Effector memory CD8-positive, alpha-beta T cell (primary cell): ENCODE measurements around the gene TMEM255B.
A peak's percentile ranks its signal among the peaks of the same experiment; 100 is the strongest.

Experiments
- ATAC-seq: fragments of 150-1000 bp; cut with Tn5 transposase; replicated peaks from 2 replicates; pipeline ENCODE4 v1.10.0; 2021; ENCODE audit warnings: mild to moderate bottlenecking, moderate library complexity
- DNase-seq, 3 experiments: peaks; one replicate each; pipeline ENCODE4 v3.0.0; 2021
- H3K27ac Mint-ChIP-seq, 2 donors: one replicate each; pipeline ENCODE4 v1.8.0; 2022; ENCODE audit warnings: mild to moderate bottlenecking in 2 of 2, mixed read lengths in 2 of 2, moderate library complexity in 2 of 2
- H3K27me3 Mint-ChIP-seq, 2 donors: one replicate each; pipeline ENCODE4 v1.8.0; 2022; ENCODE audit warnings: mixed read lengths in 2 of 2
- H3K36me3 Mint-ChIP-seq: one replicate; pipeline ENCODE4 v1.8.0; 2022; ENCODE audit warnings: mild to moderate bottlenecking, moderate library complexity, mixed read lengths; ENCODE audit not compliant: insufficient read depth
- H3K4me1 Mint-ChIP-seq, 2 donors: one replicate each; pipeline ENCODE4 v1.8.0; 2022; ENCODE audit warnings: low read depth in 2 of 2, mixed read lengths in 2 of 2
- H3K4me3 Mint-ChIP-seq, 2 donors: one replicate each; pipeline ENCODE4 v1.8.0; 2022; ENCODE audit warnings: mild to moderate bottlenecking in 2 of 2, mixed read lengths in 2 of 2, moderate library complexity in 2 of 2
- H3K9me3 Mint-ChIP-seq, 2 donors: one replicate each; pipeline ENCODE4 v1.8.0; 2022; ENCODE audit warnings: mixed read lengths in 2 of 2

Gene TMEM255B

DNA sequence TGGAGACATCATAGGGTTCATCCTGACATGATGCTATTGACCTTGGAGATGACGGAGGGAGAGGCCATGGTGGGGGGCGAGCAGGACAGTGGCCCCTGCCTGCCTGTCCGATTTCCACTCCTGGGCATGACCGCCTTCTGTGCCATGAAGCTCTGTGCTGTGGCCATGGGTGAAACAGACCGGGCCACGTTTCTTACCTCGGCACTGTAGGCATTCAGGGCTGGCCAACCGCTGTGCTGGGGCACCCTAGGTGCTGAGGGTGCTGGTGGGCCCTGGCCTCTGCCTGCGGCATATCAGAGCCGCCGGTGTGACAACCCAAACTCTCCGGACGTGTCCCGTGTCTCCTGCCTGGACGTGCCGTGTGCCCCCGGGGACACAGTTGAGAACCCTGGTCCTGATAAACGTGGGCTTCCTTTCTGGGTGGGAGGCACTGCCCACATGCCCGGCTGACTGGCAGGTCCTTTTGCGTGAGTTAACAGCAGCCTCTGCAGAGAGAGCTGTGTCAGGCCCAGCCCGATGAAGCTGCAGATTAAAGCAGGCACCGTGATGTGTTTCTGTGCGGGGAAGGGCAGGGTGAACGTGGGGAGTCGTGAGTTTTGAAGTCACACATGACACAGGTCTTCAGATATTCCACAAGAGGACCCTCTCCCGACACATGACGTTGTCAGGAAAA, 46.5 kb downstream of the TMEM255B start:
- Mint-ChIP-seq H3K4me3 (no peak overlapping the region), H3K27me3 (no peaks in the 10 kb centered on the region), H3K27ac (no peak overlapping the region), H3K36me3 (peaks cover 6% of the 10 kb centered on the region), H3K9me3 (peaks cover 0 to 4% of the 10 kb centered on the region in 2 donors), H3K4me1 (peaks cover 5 to 9% of the 10 kb centered on the region in 2 donors)
- ATAC-seq (no peak), DNase-seq (no peak)

GRCh38 chr13:113806104-113806471, 47.1 kb downstream of the TMEM255B start:
- Mint-ChIP-seq H3K27me3 (no peaks in the 10 kb centered on the region), H3K4me3 (no peak overlapping the region), H3K4me1 (peaks cover 5 to 9% of the 10 kb centered on the region in 2 donors), H3K27ac (no peak overlapping the region), H3K9me3 (peaks cover 0 to 4% of the 10 kb centered on the region in 2 donors), H3K36me3 (peaks cover 6% of the 10 kb centered on the region)
- DNase-seq (no peak), ATAC-seq (no peak)

- Mint-ChIP-seq H3K4me3 (no peak overlapping the region), H3K9me3 (peaks cover 0 to 4% of the 10 kb centered on the region in 2 donors), H3K36me3 (peaks cover 6% of the 10 kb centered on the region), H3K27me3 (no peaks in the 10 kb centered on the region), H3K4me1 (peaks cover 5 to 9% of the 10 kb centered on the region in 2 donors), H3K27ac (no peak overlapping the region)
- ATAC-seq (no peak), DNase-seq (no peak)
Observed at GRCh38 chr13:113806526-113806925, 47.5 kb downstream of the TMEM255B start.

GRCh38 chr13:113808058-113808834, 49.2 kb downstream of the TMEM255B start:
- peak overlapping the region; percentile 76 to 79 for H3K27ac Mint-ChIP-seq

DNA sequence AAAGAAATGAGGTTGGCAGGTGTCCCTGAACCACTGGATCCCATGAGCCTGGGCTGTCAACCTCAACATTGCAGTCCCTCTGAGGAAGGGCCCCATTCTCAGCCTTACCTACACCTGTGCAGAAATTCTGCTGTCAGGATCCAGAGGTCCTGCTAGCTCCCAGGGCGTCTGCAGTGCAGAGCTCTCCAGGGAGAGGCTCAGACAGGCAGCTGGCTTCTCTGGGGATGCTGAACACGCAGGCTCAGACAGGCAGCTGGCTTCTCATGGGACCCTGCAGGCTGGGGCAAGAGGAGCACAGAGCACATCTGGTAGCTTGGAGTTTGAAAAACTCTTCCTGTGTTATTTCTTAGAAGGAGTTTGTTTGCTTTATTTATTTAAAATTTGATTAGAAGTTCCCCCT, 50.9 kb downstream of the TMEM255B start:
- H3K9me3 Mint-ChIP-seq: peaks cover 0 to 4% of the 10 kb centered on the region in 2 donors
- no peak overlapping the region for H3K27ac Mint-ChIP-seq
- ATAC-seq: no peak
- H3K27me3 Mint-ChIP-seq: peaks cover 0 to 1% of the 10 kb centered on the region in 2 donors
- no peak for DNase-seq
- peaks cover 6% of the 10 kb centered on the region for H3K36me3 Mint-ChIP-seq
- H3K4me1 Mint-ChIP-seq: peaks cover 5 to 9% of the 10 kb centered on the region in 2 donors
- H3K4me3 Mint-ChIP-seq: no peak overlapping the region

More at GRCh38 chr13:113808058-113808834, 49.2 kb downstream of the TMEM255B start:
- no peak for ATAC-seq
- H3K36me3 Mint-ChIP-seq: peaks cover 6% of the 10 kb centered on the region
- no peak overlapping the region for H3K4me3 Mint-ChIP-seq
- H3K27me3 Mint-ChIP-seq: no peaks in the 10 kb centered on the region
- peaks cover 5 to 9% of the 10 kb centered on the region in 2 donors for H3K4me1 Mint-ChIP-seq
- no peak for DNase-seq
- H3K9me3 Mint-ChIP-seq: peaks cover 0 to 4% of the 10 kb centered on the region in 2 donors

GRCh38 chr13:113810640-113811039, 51.6 kb downstream of the TMEM255B start:
- ATAC-seq: no peak
- H3K27ac Mint-ChIP-seq: no peak overlapping the region
- no peak overlapping the region for H3K4me3 Mint-ChIP-seq
- H3K4me1 Mint-ChIP-seq: peaks cover 9 to 11% of the 10 kb centered on the region in 2 donors
- peaks cover 4 to 8% of the 10 kb centered on the region in 2 donors for H3K27me3 Mint-ChIP-seq
- peaks cover 0 to 4% of the 10 kb centered on the region in 2 donors for H3K9me3 Mint-ChIP-seq
- no peak for DNase-seq
- peaks cover 6% of the 10 kb centered on the region for H3K36me3 Mint-ChIP-seq

GRCh38 chr13:113811081-113811928, 52.3 kb downstream of the TMEM255B start:
- no peak overlapping the region for H3K4me3 Mint-ChIP-seq
- DNase-seq (no peak), ATAC-seq (no peak)
- peaks cover 8% of the 10 kb centered on the region for H3K36me3 Mint-ChIP-seq
- H3K4me1 Mint-ChIP-seq: peaks cover 14 to 17% of the 10 kb centered on the region in 2 donors
- H3K27ac Mint-ChIP-seq: no peak overlapping the region
- H3K27me3 Mint-ChIP-seq: peaks cover 8 to 15% of the 10 kb centered on the region in 2 donors
- peaks cover 0 to 4% of the 10 kb centered on the region in 2 donors for H3K9me3 Mint-ChIP-seq

- Mint-ChIP-seq H3K4me1 (peaks cover 19 to 23% of the 10 kb centered on the region in 2 donors), H3K27ac (no peak overlapping the region), H3K36me3 (peaks cover 9% of the 10 kb centered on the region), H3K9me3 (peaks cover 0 to 4% of the 10 kb centered on the region in 2 donors), H3K27me3 (peaks cover 8 to 16% of the 10 kb centered on the region in 2 donors), H3K4me3 (no peak overlapping the region)
- ATAC-seq (no peak), DNase-seq (no peak)
Observed at GRCh38 chr13:113812178-113813040, 53.4 kb downstream of the TMEM255B start.

- ATAC-seq (no peak), DNase-seq (no peak)
- peaks cover 21% of the 10 kb centered on the region in 2 donors for H3K4me1 Mint-ChIP-seq
- H3K27me3 Mint-ChIP-seq: peaks cover 8 to 16% of the 10 kb centered on the region in 2 donors
- H3K9me3 Mint-ChIP-seq: peaks cover 0 to 2% of the 10 kb centered on the region in 2 donors
- H3K4me3 Mint-ChIP-seq: no peak overlapping the region
- no peak overlapping the region for H3K27ac Mint-ChIP-seq
- H3K36me3 Mint-ChIP-seq: peaks cover 12% of the 10 kb centered on the region
Observed at GRCh38 chr13:113813070-113813748, 54.2 kb downstream of the TMEM255B start.

- Mint-ChIP-seq H3K36me3 (peaks cover 7% of the 10 kb centered on the region), H3K27ac (no peak overlapping the region), H3K27me3 (peaks cover 8 to 16% of the 10 kb centered on the region in 2 donors), H3K4me1 (peaks cover 16 to 17% of the 10 kb centered on the region in 2 donors), H3K9me3 (no peaks in the 10 kb centered on the region), H3K4me3 (no peak overlapping the region)
- DNase-seq: no peak
- ATAC-seq: no peak
Observed at GRCh38 chr13:113813749-113814434, 54.9 kb downstream of the TMEM255B start.

GRCh38 chr13:113814435-113814821, 55.4 kb downstream of the TMEM255B start:
- ATAC-seq: no peak

More at GRCh38 chr13:113814435-113814821, 55.4 kb downstream of the TMEM255B start:
- H3K27ac Mint-ChIP-seq: no peak overlapping the region
- no peaks in the 10 kb centered on the region for H3K9me3 Mint-ChIP-seq
- H3K4me1 Mint-ChIP-seq: peaks cover 16 to 17% of the 10 kb centered on the region in 2 donors
- no peak overlapping the region for H3K4me3 Mint-ChIP-seq
- H3K36me3 Mint-ChIP-seq: peaks cover 9% of the 10 kb centered on the region
- peaks cover 8 to 16% of the 10 kb centered on the region in 2 donors for H3K27me3 Mint-ChIP-seq
- DNase-seq: no peak
